ENCODE data around the gene SNAPC5.
A peak's percentile ranks its signal among the peaks of the same experiment; 100 is the strongest.
"Not testable (repeated sequence)": the region's sequence is repeated elsewhere in the genome, so short reads cannot be mapped to it uniquely, and the experiment has no call there.

The SNAPC5 gene
- 3.5 to 25.5 (median 13.5) reads per million in 17 experiments for total RNA-seq

GRCh38 chr15:66497502-66498455, at the start of gene SNAPC5:
SNAPC5 (minus strand) TSS chr15:66497762; CDS start chr15:66497731, 31 bp downstream.
- DNase-seq, result peak; percentile 98 to 99 (median 98)

- no peak for DNase-seq
These were observed 47.7 kb upstream of the SNAPC5 start for GRCh38 chr15:66545255-66545654.

- DNase-seq, result no peak
These were observed 45.3 kb upstream of the SNAPC5 start for GRCh38 chr15:66542896-66543295.

GRCh38 chr15:66535056-66535455, 37.5 kb upstream of the SNAPC5 start:
- no peak for DNase-seq

GRCh38 chr15:66524838-66525237, 27.3 kb upstream of the SNAPC5 start:
- peak in 1 of 4 experiments; percentile 27 for DNase-seq

- DNase-seq, result no peak
These were observed 26.4 kb upstream of the SNAPC5 start for GRCh38 chr15:66523926-66524325.

GRCh38 chr15:66515901-66516322, 18.4 kb upstream of the SNAPC5 start:
- DNase-seq, result no peak

- DNase-seq, result no peak
These were observed 17.0 kb upstream of the SNAPC5 start for GRCh38 chr15:66514586-66514985.

GRCh38 chr15:66508293-66508883, 10.8 kb upstream of the SNAPC5 start:
- no peak for DNase-seq

GRCh38 chr15:66505818-66506217, 8.3 kb upstream of the SNAPC5 start:
- DNase-seq, result no peak

GRCh38 chr15:66505430-66505811, 7.9 kb upstream of the SNAPC5 start:
- no peak for DNase-seq

- peak; percentile 90 to 93 (median 92) for DNase-seq
These were observed 7.2 kb upstream of the SNAPC5 start, which contains the start of the genes RPL4 and ZWILCH for GRCh38 chr15:66504563-66505429. RPL4 (minus strand) TSS chr15:66504855; CDS start chr15:66504790, 65 bp downstream. ZWILCH (plus strand) TSS chr15:66505326; CDS start chr15:66505339, 13 bp downstream.

GRCh38 chr15:66503780-66504562, 6.4 kb upstream of the SNAPC5 start:
- DNase-seq, result no peak

GRCh38 chr15:66503041-66503648, 5.6 kb upstream of the SNAPC5 start:
- peak in 1 of 4 experiments; percentile 15 for DNase-seq

GRCh38 chr15:66502491-66502890, 4.9 kb upstream of the SNAPC5 start:
- DNase-seq, result no peak

GRCh38 chr15:66500346-66500745, 2.8 kb upstream of the SNAPC5 start:
- not testable (repeated sequence) for DNase-seq

GRCh38 chr15:66498501-66499386, 1.2 kb upstream of the SNAPC5 start:
- DNase-seq, result peak; percentile 24 to 67 (median 43)

GRCh38 chr15:66496951-66497501, 536 bp downstream of the SNAPC5 start:
- DNase-seq, result peak; percentile 22 to 46 (median 40)

- peak in 3 of 4 experiments; percentile 10 to 30 (median 23) for DNase-seq
These were observed 3.3 kb downstream of the SNAPC5 start for GRCh38 chr15:66494262-66494661.

GRCh38 chr15:66491846-66492245, 5.7 kb downstream of the SNAPC5 start:
- no peak for DNase-seq
